GM19099 (cell line): ENCODE measurements around the gene SLC22A23.

Experiments
- POLR2A ChIP-seq: IDR thresholded peaks from 3 replicates; pipeline ENCODE4 v1.6.1; 2011; ENCODE audit warnings: low read depth; ENCODE audit not compliant: insufficient read length; ENCODE audit errors: extremely low read depth

SLC22A23 gene

GRCh38 chr6:3356824-3357420 lies 99.9 kb downstream of the SLC22A23 start:
- TF ChIP-seq POLR2A = no peak

GRCh38 chr6:3356056-3356823 lies 100.6 kb downstream of the SLC22A23 start:
- TF ChIP-seq POLR2A = no peak

GRCh38 chr6:3355358-3356055 lies 101.3 kb downstream of the SLC22A23 start:
- TF ChIP-seq POLR2A = no peak

GRCh38 chr6:3355011-3355357 lies 101.9 kb downstream of the SLC22A23 start:
- TF ChIP-seq POLR2A = no peak

GRCh38 chr6:3353939-3354338 lies 102.9 kb downstream of the SLC22A23 start:
- no peak for TF ChIP-seq POLR2A

GRCh38 chr6:3353213-3353903 lies 103.5 kb downstream of the SLC22A23 start:
- no peak for TF ChIP-seq POLR2A

- TF ChIP-seq POLR2A = no peak
Observed at GRCh38 chr6:3352678-3353077, 104.2 kb downstream of the SLC22A23 start.

- no peak for TF ChIP-seq POLR2A
Observed at GRCh38 chr6:3351829-3352524, 104.9 kb downstream of the SLC22A23 start.

- no peak for TF ChIP-seq POLR2A
Observed at GRCh38 chr6:3351105-3351676, 105.7 kb downstream of the SLC22A23 start.

- no peak for TF ChIP-seq POLR2A
Observed at GRCh38 chr6:3350252-3350796, 106.5 kb downstream of the SLC22A23 start.

- TF ChIP-seq POLR2A = no peak
Observed at GRCh38 chr6:3349388-3350251, 107.2 kb downstream of the SLC22A23 start.

GRCh38 chr6:3348821-3349220 lies 108.0 kb downstream of the SLC22A23 start:
- no peak for TF ChIP-seq POLR2A

- no peak for TF ChIP-seq POLR2A
Observed at GRCh38 chr6:3347826-3348225, 109.0 kb downstream of the SLC22A23 start.
